ENCODE measurements around the gene RECQL. TPM values are rescaled to one million over a fixed set of nuclear protein-coding genes. Genes with fewer than 3 reads are reported as not detected.

The RECQL gene
- total RNA-seq, result 38.5 and 46.6 TPM in 2 replicates

- peak within 1 kb of the TSS; percentile 93 for H3K4me3 ChIP-seq (ENCODE audit: low read depth, low read length)
- H3K36me3 ChIP-seq (ENCODE audit: control insufficient read depth, insufficient read depth, low read length), result peaks cover 8% of the 10 kb centered on the region
- DNase-seq (ENCODE audit: low read depth) (peak; percentile 97), FAIRE-seq (peak; percentile 97)
- no peak for TF ChIP-seq CTCF (IDR thresholded peaks at IDR 0.05; ENCODE audit: insufficient read depth, low read length, severe bottlenecking)
- no peaks in the 10 kb centered on the region for H3K27me3 ChIP-seq (ENCODE audit: control insufficient read depth, insufficient read depth, low read length)
Observed at GRCh38 chr12:21501258-21502163, at the start of gene RECQL, which contains the start of gene GOLT1B. RECQL (minus strand) TSS chr12:21501635; CDS start chr12:21499570, 2,065 bp downstream. GOLT1B (plus strand) TSS chr12:21501789; CDS start chr12:21501924, 135 bp downstream.

- TF ChIP-seq CTCF (IDR thresholded peaks at IDR 0.05; ENCODE audit: insufficient read depth, low read length, severe bottlenecking), result no peak
- DNase-seq (ENCODE audit: low read depth), result no peak
- Histone ChIP-seq H3K36me3 (ENCODE audit: control insufficient read depth, insufficient read depth, low read length) (no peaks in the 10 kb centered on the region), H3K4me3 (ENCODE audit: low read depth, low read length) (no peak overlapping the region), H3K27me3 (ENCODE audit: control insufficient read depth, insufficient read depth, low read length) (no peaks in the 10 kb centered on the region)
- no peak for FAIRE-seq
Observed at GRCh38 chr12:21547437-21547836, 46.0 kb upstream of the RECQL start.

GRCh38 chr12:21546716-21547115 lies 45.3 kb upstream of the RECQL start:
- no peaks in the 10 kb centered on the region for H3K36me3 ChIP-seq (ENCODE audit: control insufficient read depth, insufficient read depth, low read length)
- FAIRE-seq, result no peak
- TF ChIP-seq CTCF (IDR thresholded peaks at IDR 0.05; ENCODE audit: insufficient read depth, low read length, severe bottlenecking), result no peak
- no peak overlapping the region for H3K4me3 ChIP-seq (ENCODE audit: low read depth, low read length)
- no peaks in the 10 kb centered on the region for H3K27me3 ChIP-seq (ENCODE audit: control insufficient read depth, insufficient read depth, low read length)
- no peak for DNase-seq (ENCODE audit: low read depth)

GRCh38 chr12:21545557-21545956 lies 44.1 kb upstream of the RECQL start:
- no peaks in the 10 kb centered on the region for H3K36me3 ChIP-seq (ENCODE audit: control insufficient read depth, insufficient read depth, low read length)
- no peaks in the 10 kb centered on the region for H3K27me3 ChIP-seq (ENCODE audit: control insufficient read depth, insufficient read depth, low read length)
- FAIRE-seq (no peak), DNase-seq (ENCODE audit: low read depth) (no peak)
- no peak for TF ChIP-seq CTCF (IDR thresholded peaks at IDR 0.05; ENCODE audit: insufficient read depth, low read length, severe bottlenecking)
- no peak overlapping the region for H3K4me3 ChIP-seq (ENCODE audit: low read depth, low read length)

GRCh38 chr12:21543151-21543550 lies 41.7 kb upstream of the RECQL start:
- no peaks in the 10 kb centered on the region for H3K36me3 ChIP-seq (ENCODE audit: control insufficient read depth, insufficient read depth, low read length)
- H3K4me3 ChIP-seq (ENCODE audit: low read depth, low read length), result no peak overlapping the region
- TF ChIP-seq CTCF (IDR thresholded peaks at IDR 0.05; ENCODE audit: insufficient read depth, low read length, severe bottlenecking), result no peak
- H3K27me3 ChIP-seq (ENCODE audit: control insufficient read depth, insufficient read depth, low read length), result no peaks in the 10 kb centered on the region
- FAIRE-seq, result no peak
- DNase-seq (ENCODE audit: low read depth), result no peak

Data from bronchial epithelial cell (primary cell).